Liver (tissue), 3 donors: ENCODE data around the gene IQCE.
"Not testable (repeated sequence)": the region's sequence is repeated elsewhere in the genome, so short reads cannot be mapped to it uniquely, and the experiment has no call there.

ENCODE experiments used
- CTCF ChIP-seq: fragments of 150-350 bp; IDR thresholded peaks from 2 replicates; pipeline ENCODE4 v1.5.1; 2017; ENCODE audit warnings: improper control_type of control experiment, low read depth, low read length; ENCODE audit not compliant: missing input control
- GABPA ChIP-seq, 2 donors: IDR thresholded peaks in 1 of 2; conservative IDR thresholded peaks in 1 of 2; 2 replicates each; pipeline ENCODE4 v1.6.1; 2016; ENCODE audit warnings: antibody characterized with exemption in 2 of 2, mild to moderate bottlenecking in 1 of 2, moderate library complexity in 1 of 2
- MAX ChIP-seq: IDR thresholded peaks from 2 replicates; pipeline ENCODE4 v1.6.1; 2016; ENCODE audit warnings: antibody characterized with exemption
- REST ChIP-seq: IDR thresholded peaks from 2 replicates; pipeline ENCODE4 v1.6.1; 2016; ENCODE audit warnings: antibody characterized with exemption, mild to moderate bottlenecking
- TAF1 ChIP-seq: conservative IDR thresholded peaks from 2 replicates; pipeline ENCODE4 v1.6.1; 2016; ENCODE audit warnings: antibody characterized with exemption, mild to moderate bottlenecking
- donor health status: healthy.
- donor health status: healthy.

GRCh38 chr7:2530994-2531795, 27.6 kb upstream of the IQCE start:
- TF ChIP-seq CTCF; MAX; GABPA (IDR thresholded peaks at IDR 0.05 in 1 of 2, conservative IDR thresholded peaks at IDR 0.05 in 1 of 2); TAF1; REST: not testable (repeated sequence)
